Measurements from ENCODE around the gene PPFIBP1. TPM values are rescaled to one million over a fixed set of nuclear protein-coding genes. Genes with fewer than 3 reads are reported as not detected.

PPFIBP1 gene
- total and polyA plus RNA-seq, 2 of the 8 experiments (the other 6 are each of a cell fraction or from before 2014, with no cell fraction given) = 7.7 to 31.3 TPM

GRCh38 chr12:27743601-27744000 is 219.6 kb downstream of the PPFIBP1 start:
- H4K20me1 ChIP-seq (replicated peaks in 1 of 2; ENCODE audit: control insufficient read depth in 1 of 2, insufficient read depth in 2 of 2, low read length in 2 of 2) = peaks cover 0 to 2% of the 10 kb centered on the region in 2 experiments
- H2BK5ac ChIP-seq (ENCODE audit: low read depth, low read length) = no peak overlapping the region
- no peak overlapping the region for H4K8ac ChIP-seq (ENCODE audit: extremely low read depth, insufficient read depth, low read length)
- no peaks in the 10 kb centered on the region for H3K4me1 ChIP-seq (replicated peaks in 1 of 4; ENCODE audit: control insufficient read depth in 3 of 4, insufficient read depth in 4 of 4, low read length in 3 of 4)
- no peak overlapping the region for H2BK120ac ChIP-seq (replicated peaks; ENCODE audit: low read depth, low read length)
- no peak overlapping the region for H3K23ac ChIP-seq (ENCODE audit: insufficient read length)
- WGBS, 2 experiments (ENCODE audit: extremely low coverage in 1 of 2, insufficient coverage in 1 of 2, insufficient read length in 1 of 2, insufficient replicate concordance in 2 of 2, low coverage in 1 of 2, low lambda C conversion rate in 2 of 2, missing lambda C conversion rate in 1 of 2) = 91% methylated on average over 5 of the region's 5 CpGs; no CpG with 5 or more reads in 1 of the 2 experiments
- ChIA-PET POLR2A (ENCODE audit: partially characterized antibody) (no interaction called here), CTCF (ENCODE audit: partially characterized antibody) (interaction anchor here (1.0 to 1.9 kb wide), 2 partner anchors 10 to 13 kb away, joined by 5 to 6 read pairs; no protein-coding TSS in a partner anchor)
- no peak overlapping the region for H2BK15ac ChIP-seq (ENCODE audit: low read length)
- peaks cover 0 to 20% (median 8%) of the 10 kb centered on the region in 4 experiments; a peak in 5 of 8 replicates for H3K36me3 ChIP-seq (ENCODE audit: control insufficient read depth in 2 of 4, insufficient read depth in 4 of 4, low read length in 3 of 4)
- no peaks in the 10 kb centered on the region; a peak in 1 of 4 replicates for H3K9me3 ChIP-seq (ENCODE audit: insufficient read depth in 2 of 2, low read depth in 1 of 2, low read length in 1 of 2)
- H3K18ac ChIP-seq (ENCODE audit: extremely low read depth, low read length) = no peak overlapping the region
- H3K27me3 ChIP-seq (replicated peaks in 1 of 4; ENCODE audit: control insufficient read depth in 3 of 4, extremely low read depth in 1 of 4, insufficient read depth in 3 of 4, low read length in 3 of 4) = no peaks in the 10 kb centered on the region
- H3K56ac ChIP-seq (replicated peaks; ENCODE audit: insufficient read length, low read depth, low read length) = no peak overlapping the region
- no peak for FAIRE-seq
- H3K4me3 ChIP-seq (ENCODE audit: extremely low read depth in 1 of 4, insufficient read depth in 2 of 4, low read depth in 3 of 4, low read length in 4 of 4) = no peak overlapping the region
- H4K91ac ChIP-seq (replicated peaks; ENCODE audit: insufficient read length, low read length) = no peak overlapping the region
- H3K4me2 ChIP-seq (ENCODE audit: insufficient read depth in 1 of 2, low read depth in 2 of 2, low read length in 2 of 2) = no peak overlapping the region
- no peak overlapping the region for H2BK12ac ChIP-seq (ENCODE audit: low read depth, low read length)
- H2AK5ac ChIP-seq (ENCODE audit: low read depth, low read length) = no peak overlapping the region
- H3K79me1 ChIP-seq (ENCODE audit: low read depth, low read length) = no peaks in the 10 kb centered on the region
- no peak overlapping the region for H3K14ac ChIP-seq (ENCODE audit: insufficient read length)
- no peak overlapping the region for H3K4ac ChIP-seq (replicated peaks; ENCODE audit: insufficient read length, low read depth, low read length)
- H4K5ac ChIP-seq (ENCODE audit: insufficient read length, low read depth, low read length) = no peak overlapping the region
- no peaks in the 10 kb centered on the region for H3K79me2 ChIP-seq (ENCODE audit: control insufficient read depth in 1 of 2, insufficient read depth in 2 of 2, low read length in 2 of 2)
- H3K23me2 ChIP-seq (ENCODE audit: low read depth, low read length) = no peaks in the 10 kb centered on the region; the same call in 1 of the 2 replicates
- no peak overlapping the region for H3K9ac ChIP-seq (replicated peaks in 1 of 4; ENCODE audit: extremely low read depth in 1 of 4, low read depth in 3 of 4, low read length in 3 of 4)
- no peak overlapping the region for H2BK20ac ChIP-seq (ENCODE audit: low read length)
- H2AFZ ChIP-seq (ENCODE audit: low read length) = no peak overlapping the region
- DNase-seq (ENCODE audit: low read depth in 1 of 2, low spot score in 2 of 2) = no peak
- no peak overlapping the region for H3K27ac ChIP-seq (ENCODE audit: low read depth, low read length)
- no peak for TF ChIP-seq MAX (IDR thresholded peaks at IDR 0.05)
- TF ChIP-seq SIX5 (IDR thresholded peaks at IDR 0.05; ENCODE audit: low read depth, low read length) = no peak
- no peak for TF ChIP-seq POU5F1 (IDR thresholded peaks at IDR 0.05; ENCODE audit: low read depth, low read length)
- no peak for TF ChIP-seq RNF2 (IDR thresholded peaks at IDR 0.05; ENCODE audit: borderline replicate concordance, low read depth, low read length, missing control alignments, poor library complexity, severe bottlenecking)
- no peak for TF ChIP-seq SIN3A (conservative IDR thresholded peaks at IDR 0.05 in 1 of 2, IDR thresholded peaks at IDR 0.05 in 1 of 2; ENCODE audit: low read depth in 1 of 2, low read length in 2 of 2)
- no peak for TF ChIP-seq EP300 (IDR thresholded peaks at IDR 0.05; ENCODE audit: borderline replicate concordance in 1 of 2, low read depth in 2 of 2, low read length in 2 of 2)
- no peak for TF ChIP-seq CBX8 (IDR thresholded peaks at IDR 0.05; ENCODE audit: borderline replicate concordance, low read depth, low read length)
- no peak for TF ChIP-seq RBBP5 (IDR thresholded peaks at IDR 0.05; ENCODE audit: borderline replicate concordance, low read depth, low read length)
- TF ChIP-seq TBP (IDR thresholded peaks at IDR 0.05; ENCODE audit: low read depth, low read length) = no peak
- no peak for TF ChIP-seq CEBPB (IDR thresholded peaks at IDR 0.05; ENCODE audit: low read depth, low read length)
- no peak for TF ChIP-seq SP4 (IDR thresholded peaks at IDR 0.05; ENCODE audit: low read length)
- no peak for TF ChIP-seq TCF12 (IDR thresholded peaks at IDR 0.05; ENCODE audit: low read depth, low read length)
- TF ChIP-seq RFX5 (IDR thresholded peaks at IDR 0.05; ENCODE audit: borderline replicate concordance, low read depth, low read length) = no peak

Measured in H1 (cell line).